HepG2 (cell line): ENCODE measurements around the gene TNFSF9. TPM values are rescaled to one million over a fixed set of nuclear protein-coding genes. Genes with fewer than 3 reads are reported as not detected.

Experiments
- ATAC-seq: fragments of 200-7000 bp; cut with Tn5 transposase; 3 replicates; pipeline ENCODE4 v1.9.1; 2020; ENCODE audit warnings: mild to moderate bottlenecking, moderate library complexity
- BruUV-seq: library from RNA; stranded (reverse); fragments of 400-500 nt; replicated peaks from 2 replicates; lab custom pipeline; 2021; lab: Mats Ljungman, UMichigan
- CTCF ChIA-PET: fragments of 300-600 bp; formaldehyde crosslinking; extraction: SDS; loops from one replicate; lab custom pipeline; 2021; ENCODE audit warnings: low total read pairs, inconsistent platforms, low intra/inter-chr PET ratio; lab: Yijun Ruan, JAX
- POLR2A ChIA-PET: fragments of 350-600 bp; sonication (Branson Sonifier 250); formaldehyde crosslinking; loops from one replicate; lab custom pipeline; 2020; ENCODE audit warnings: antibody characterized with exemption, inconsistent platforms; lab: Yijun Ruan, JAX
- DNase-seq: peaks from one replicate; pipeline ENCODE4 v3.0.0-alpha.2; 2015; ENCODE audit warnings: low spot score
- FAIRE-seq: peaks from 3 replicates; lab custom pipeline; 2011; peaks lifted over from hg19 to GRCh38; lab: Jason Lieb, UNC
- H2AFZ ChIP-seq: one replicate; pipeline ENCODE4 v1.6.1; 2011; ENCODE audit warnings: low read length, inconsistent platforms
- H3K27ac ChIP-seq: fragments of 300-600 bp; 3 replicates; pipeline ENCODE4 v1.8.0; 2011; ENCODE audit warnings: mixed run types, mild to moderate bottlenecking, mixed read lengths, low read length, inconsistent platforms; ENCODE audit not compliant: insufficient read depth; ENCODE audit errors: extremely low read length
- H3K27me3 ChIP-seq, 2 experiments: fragments of 200-600 bp in 1 of 2; 2 replicates in 1 of 2; 3 replicates in 1 of 2; pipeline versions ENCODE4 v1.6.0 to v1.8.0; 2011; ENCODE audit warnings: low read length in 2 of 2, mild to moderate bottlenecking in 2 of 2, moderate library complexity in 2 of 2, inconsistent platforms in 1 of 2; ENCODE audit not compliant: insufficient read depth in 2 of 2, control insufficient read depth in 1 of 2
- H3K36me3 ChIP-seq, 2 experiments: fragments of 200-600 bp in 1 of 2; replicated peaks in 1 of 2; 2 replicates in 1 of 2; 3 replicates in 1 of 2; pipeline versions ENCODE4 v1.5.1 to v1.8.0; 2011; ENCODE audit warnings: low read length in 2 of 2, inconsistent platforms in 1 of 2; ENCODE audit not compliant: insufficient read depth in 2 of 2, control insufficient read depth in 1 of 2
- H3K4me1 ChIP-seq: 2 replicates; pipeline ENCODE4 v1.5.1; 2012; ENCODE audit warnings: low read length, inconsistent platforms; ENCODE audit not compliant: insufficient read depth
- H3K4me2 ChIP-seq: 2 replicates; pipeline ENCODE4 v1.6.0; 2011; ENCODE audit warnings: low read depth, low read length, inconsistent platforms
- H3K4me3 ChIP-seq, 3 experiments: fragments of 200-600 bp in 1 of 3; sonication (generic), shearing (Covaris generic) in 1 of 3; replicated peaks in 1 of 3; 2 replicates each; pipeline ENCODE4 v1.5.1; 2011 to 2016; ENCODE audit warnings: low read length in 3 of 3, inconsistent platforms in 2 of 3, low read depth in 2 of 3, mild to moderate bottlenecking in 2 of 3, control low read depth in 1 of 3, mixed read lengths in 1 of 3; ENCODE audit not compliant: insufficient read depth in 1 of 3
- H3K79me2 ChIP-seq: one replicate; pipeline ENCODE4 v1.6.1; 2011; ENCODE audit warnings: low read length, inconsistent platforms; ENCODE audit not compliant: insufficient read depth
- H3K9ac ChIP-seq: 2 replicates; pipeline ENCODE4 v1.6.0; 2011; ENCODE audit warnings: mild to moderate bottlenecking, low read depth, low read length, inconsistent platforms; ENCODE audit not compliant: insufficient read depth
- H3K9me3 ChIP-seq: 2 replicates; pipeline ENCODE4 v1.5.1; 2012; ENCODE audit warnings: mild to moderate bottlenecking, low read length
- H4K20me1 ChIP-seq: 2 replicates; pipeline ENCODE4 v1.6.0; 2011; ENCODE audit warnings: inconsistent platforms, mild to moderate bottlenecking, low read length, moderate library complexity; ENCODE audit not compliant: insufficient read depth
- DR1 ChIP-seq: sonication (generic); formaldehyde crosslinking; IDR thresholded peaks from 2 replicates; pipeline ENCODE4 v1.8.0; 2021; ENCODE audit warnings: mild to moderate bottlenecking, missing genetic modification reagents, inconsistent platforms
- ELF3 ChIP-seq: IDR thresholded peaks from 2 replicates; pipeline ENCODE4 v1.6.1; 2016; ENCODE audit warnings: missing genetic modification reagents, missing compliant biosample characterization
- ESRRA ChIP-seq: sonication (generic); formaldehyde crosslinking; IDR thresholded peaks from 2 replicates; pipeline ENCODE4 v1.5.1; 2020; ENCODE audit warnings: mild to moderate bottlenecking, low read depth, missing genetic modification reagents
- HMGA1 ChIP-seq: sonication (generic); formaldehyde crosslinking; conservative IDR thresholded peaks from 2 replicates; pipeline ENCODE4 v1.4.0; 2020; ENCODE audit warnings: missing genetic modification reagents
- IKZF4 ChIP-seq: sonication (generic); formaldehyde crosslinking; IDR thresholded peaks from 2 replicates; pipeline ENCODE4 v1.5.1; 2020; ENCODE audit warnings: borderline replicate concordance, mild to moderate bottlenecking, low read depth, missing genetic modification reagents; ENCODE audit errors: not compliant biosample characterization
- XRCC5 ChIP-seq: fragments of 200-400 bp; formaldehyde crosslinking; optimal IDR thresholded peaks from 2 replicates; pipeline ENCODE3; 2017; ENCODE audit warnings: mild to moderate bottlenecking, low read length
- YY1 ChIP-seq: IDR thresholded peaks from 2 replicates; pipeline ENCODE4 v1.6.1; 2011; ENCODE audit warnings: low read length, low read depth, moderate library complexity, mild to moderate bottlenecking; ENCODE audit not compliant: insufficient read depth, insufficient replicate concordance
- ZKSCAN5 ChIP-seq: sonication (generic); formaldehyde crosslinking; IDR thresholded peaks from 2 replicates; pipeline ENCODE4 v1.5.1; 2020; ENCODE audit warnings: mild to moderate bottlenecking, missing genetic modification reagents
- ZNF382 ChIP-seq: sonication (generic); formaldehyde crosslinking; IDR thresholded peaks from 2 replicates; pipeline ENCODE4 v1.5.0; 2020; ENCODE audit warnings: missing genetic modification reagents, mild to moderate bottlenecking, borderline replicate concordance
- ZNF619 ChIP-seq: sonication (generic); formaldehyde crosslinking; IDR thresholded peaks from 2 replicates; pipeline ENCODE4 v1.4.0; 2020; ENCODE audit warnings: mild to moderate bottlenecking, missing genetic modification reagents
- ZNF878 ChIP-seq: sonication (generic); formaldehyde crosslinking; IDR thresholded peaks from 2 replicates; pipeline ENCODE4 v1.8.1; 2023; ENCODE audit warnings: mild to moderate bottlenecking, missing genetic modification reagents, moderate library complexity
- WGBS: methylation state at CpG from one replicate; pipeline ENCODE4 v1.1.6; 2017; ENCODE audit warnings: low lambda C conversion rate; 5-methylcytosine and 5-hydroxymethylcytosine counted together
- in situ Hi-C: cut with HindIII; loops from 2 replicates; pipeline ENCODE4 v1.10.0; 2017; ENCODE audit warnings: low pct_unique_long_range_greater_than_20kb; ENCODE audit not compliant: extremely low pct_ligation_motif_present
- intact Hi-C: fragments of 100-400 bp; cut with micrococcal nuclease; formaldehyde crosslinking; loops from one replicate; pipeline ENCODE4 v1.10.0; 2022; ENCODE audit not compliant: unreplicated experiment
- polyA plus RNA-seq, 8 experiments: library from polyadenylated mRNA; depleted of rRNA in 3 of 8; stranded (reverse) in 7 of 8; unstranded in 1 of 8; fragments of >200 nt; fragmentation: Illumina TruSeq in 4 of 8; extraction: Trizol in 4 of 8; gene quantifications; 2 replicates each; pipeline versions ENCODE4 v1.2.1 to v1.2.3, GENCODE V29; 2011 to 2016; ENCODE audit warnings: low read depth in 4 of 8, missing spikeins in 1 of 8, mixed read lengths in 1 of 8; ENCODE audit not compliant: insufficient read depth in 1 of 8
- total RNA-seq, 5 experiments: library from RNA; depleted of rRNA; stranded (reverse); fragments of >200 nt; fragmentation: Illumina TruSeq; extraction: Trizol; gene quantifications; 2 replicates each; pipeline ENCODE4 v1.2.3, GENCODE V29; 2016; ENCODE audit warnings: low read depth in 1 of 5
- TF ChIP-seq, protein P1 (sequence below): sonication (generic); formaldehyde crosslinking; IDR thresholded peaks from 2 replicates; pipeline ENCODE4 v1.5.1; 2020; ENCODE audit warnings: mild to moderate bottlenecking, missing genetic modification reagents
- TF ChIP-seq, protein P2 (sequence below): sonication (generic); formaldehyde crosslinking; IDR thresholded peaks from 2 replicates; pipeline ENCODE4 v1.4.0; 2020; ENCODE audit warnings: low read depth, mild to moderate bottlenecking, missing genetic modification reagents
- TF ChIP-seq, protein P3 (sequence below): sonication (generic); formaldehyde crosslinking; IDR thresholded peaks from 2 replicates; pipeline ENCODE4 v1.4.0; 2020; ENCODE audit warnings: missing genetic modification reagents
- TF ChIP-seq, protein P4 (sequence below): sonication (generic); formaldehyde crosslinking; IDR thresholded peaks from 2 replicates; pipeline ENCODE4 v1.4.0; 2020; ENCODE audit warnings: missing genetic modification reagents, borderline replicate concordance

TNFSF9 gene
- total and polyA plus RNA-seq, 2 of the 13 experiments (the other 11 are each of a cell fraction or from before 2014, with no cell fraction given): 1.0 to 1.8 TPM

DNA sequence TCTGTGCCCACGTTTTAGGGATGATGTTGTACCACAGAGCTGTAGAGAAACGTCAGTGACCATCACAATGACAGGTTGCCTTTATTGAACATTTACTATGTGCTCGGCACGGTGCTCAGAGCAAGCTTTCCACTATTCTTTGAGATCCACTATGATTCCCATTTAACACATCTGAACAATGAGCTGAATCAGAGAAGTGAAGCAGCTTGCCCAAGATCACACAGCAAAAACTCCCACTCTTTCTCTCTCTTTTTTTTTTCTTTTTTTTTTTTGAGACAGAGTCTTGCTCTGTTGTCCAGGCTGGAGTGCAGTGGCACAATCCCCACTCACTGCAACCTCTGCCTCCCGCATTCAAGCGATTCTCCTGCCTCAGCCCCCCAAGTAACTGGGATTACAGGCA is 8.1 kb upstream of the TNFSF9 start:
- FAIRE-seq: no peak
- intact Hi-C loops: no loop called here

More for the DNA sequence above, 8.1 kb upstream of the TNFSF9 start:
- no peak for DNase-seq
- TF ChIP-seq YY1: no peak
- TF ChIP-seq IKZF4 (CRISPR knock-in tag): no peak
- TF ChIP-seq DR1 (CRISPR knock-in tag): no peak
- TF ChIP-seq, protein P1, sequence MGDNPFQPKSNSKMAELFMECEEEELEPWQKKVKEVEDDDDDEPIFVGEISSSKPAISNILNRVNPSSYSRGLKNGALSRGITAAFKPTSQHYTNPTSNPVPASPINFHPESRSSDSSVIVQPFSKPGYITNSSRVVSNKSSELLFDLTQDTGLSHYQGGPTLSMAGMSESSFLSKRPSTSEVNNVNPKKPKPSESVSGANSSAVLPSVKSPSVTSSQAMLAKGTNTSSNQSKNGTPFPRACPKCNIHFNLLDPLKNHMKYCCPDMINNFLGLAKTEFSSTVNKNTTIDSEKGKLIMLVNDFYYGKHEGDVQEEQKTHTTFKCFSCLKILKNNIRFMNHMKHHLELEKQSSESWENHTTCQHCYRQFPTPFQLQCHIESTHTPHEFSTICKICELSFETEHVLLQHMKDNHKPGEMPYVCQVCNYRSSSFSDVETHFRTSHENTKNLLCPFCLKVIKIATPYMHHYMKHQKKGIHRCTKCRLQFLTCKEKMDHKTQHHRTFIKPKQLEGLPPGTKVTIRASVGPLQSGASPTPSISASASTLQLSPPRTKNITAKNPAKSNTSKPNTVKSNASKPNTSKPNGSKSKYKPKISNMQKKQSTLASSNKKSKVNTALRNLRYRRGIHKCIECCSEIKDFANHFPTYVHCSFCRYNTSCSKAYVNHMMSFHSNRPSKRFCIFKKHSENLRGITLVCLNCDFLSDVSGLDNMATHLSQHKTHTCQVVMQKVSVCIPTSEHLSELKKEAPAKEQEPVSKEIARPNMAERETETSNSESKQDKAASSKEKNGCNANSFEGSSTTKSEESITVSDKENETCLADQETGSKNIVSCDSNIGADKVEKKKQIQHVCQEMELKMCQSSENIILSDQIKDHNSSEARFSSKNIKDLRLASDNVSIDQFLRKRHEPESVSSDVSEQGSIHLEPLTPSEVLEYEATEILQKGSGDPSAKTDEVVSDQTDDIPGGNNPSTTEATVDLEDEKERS (CRISPR knock-in tag): no peak
- TF ChIP-seq ZNF382 (CRISPR knock-in tag): no peak
- TF ChIP-seq, protein P2, sequence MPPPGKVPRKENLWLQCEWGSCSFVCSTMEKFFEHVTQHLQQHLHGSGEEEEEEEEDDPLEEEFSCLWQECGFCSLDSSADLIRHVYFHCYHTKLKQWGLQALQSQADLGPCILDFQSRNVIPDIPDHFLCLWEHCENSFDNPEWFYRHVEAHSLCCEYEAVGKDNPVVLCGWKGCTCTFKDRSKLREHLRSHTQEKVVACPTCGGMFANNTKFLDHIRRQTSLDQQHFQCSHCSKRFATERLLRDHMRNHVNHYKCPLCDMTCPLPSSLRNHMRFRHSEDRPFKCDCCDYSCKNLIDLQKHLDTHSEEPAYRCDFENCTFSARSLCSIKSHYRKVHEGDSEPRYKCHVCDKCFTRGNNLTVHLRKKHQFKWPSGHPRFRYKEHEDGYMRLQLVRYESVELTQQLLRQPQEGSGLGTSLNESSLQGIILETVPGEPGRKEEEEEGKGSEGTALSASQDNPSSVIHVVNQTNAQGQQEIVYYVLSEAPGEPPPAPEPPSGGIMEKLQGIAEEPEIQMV (CRISPR knock-in tag): no peak
- no peak for TF ChIP-seq ZKSCAN5 (CRISPR knock-in tag)
- no peak for TF ChIP-seq ELF3 (CRISPR knock-in tag)
- no peak for TF ChIP-seq ESRRA
- no peak for TF ChIP-seq ZNF619
- TF ChIP-seq, protein P3, sequence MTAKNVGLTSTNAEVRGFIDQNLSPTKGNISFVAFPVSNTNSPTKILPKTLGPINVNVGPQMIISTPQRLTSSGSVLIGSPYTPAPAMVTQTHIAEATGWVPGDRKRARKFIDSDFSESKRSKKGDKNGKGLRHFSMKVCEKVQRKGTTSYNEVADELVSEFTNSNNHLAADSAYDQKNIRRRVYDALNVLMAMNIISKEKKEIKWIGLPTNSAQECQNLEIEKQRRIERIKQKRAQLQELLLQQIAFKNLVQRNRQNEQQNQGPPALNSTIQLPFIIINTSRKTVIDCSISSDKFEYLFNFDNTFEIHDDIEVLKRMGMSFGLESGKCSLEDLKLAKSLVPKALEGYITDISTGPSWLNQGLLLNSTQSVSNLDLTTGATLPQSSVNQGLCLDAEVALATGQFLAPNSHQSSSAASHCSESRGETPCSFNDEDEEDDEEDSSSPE (CRISPR knock-in tag): no peak
- TF ChIP-seq ZNF878 (CRISPR knock-in tag): no peak
- no peak for TF ChIP-seq HMGA1 (CRISPR knock-in tag)
- TF ChIP-seq, protein P4, sequence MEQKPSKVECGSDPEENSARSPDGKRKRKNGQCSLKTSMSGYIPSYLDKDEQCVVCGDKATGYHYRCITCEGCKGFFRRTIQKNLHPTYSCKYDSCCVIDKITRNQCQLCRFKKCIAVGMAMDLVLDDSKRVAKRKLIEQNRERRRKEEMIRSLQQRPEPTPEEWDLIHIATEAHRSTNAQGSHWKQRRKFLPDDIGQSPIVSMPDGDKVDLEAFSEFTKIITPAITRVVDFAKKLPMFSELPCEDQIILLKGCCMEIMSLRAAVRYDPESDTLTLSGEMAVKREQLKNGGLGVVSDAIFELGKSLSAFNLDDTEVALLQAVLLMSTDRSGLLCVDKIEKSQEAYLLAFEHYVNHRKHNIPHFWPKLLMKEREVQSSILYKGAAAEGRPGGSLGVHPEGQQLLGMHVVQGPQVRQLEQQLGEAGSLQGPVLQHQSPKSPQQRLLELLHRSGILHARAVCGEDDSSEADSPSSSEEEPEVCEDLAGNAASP: no peak
- no peak for TF ChIP-seq XRCC5
- TF ChIP-seq, all 625 proteins: peak for 0
- no peak overlapping the region for H3K27ac ChIP-seq
- no peak overlapping the region for H3K4me2 ChIP-seq
- H3K4me3 ChIP-seq: no peak overlapping the region
- no peaks in the 10 kb centered on the region for H3K9me3 ChIP-seq
- H4K20me1 ChIP-seq: no peaks in the 10 kb centered on the region
- in situ Hi-C loops: no loop called here
- H3K4me1 ChIP-seq: peaks cover 14% of the 10 kb centered on the region; the same call in 1 of the 2 replicates
- H2AFZ ChIP-seq: no peak overlapping the region
- BruUV-seq: no TSS peak
- no peak overlapping the region for H3K9ac ChIP-seq
- no peaks in the 10 kb centered on the region for H3K79me2 ChIP-seq
- WGBS: 47% methylated on average over 6 of the region's 6 CpGs
- POLR2A ChIA-PET: no interaction called here
- H3K36me3 ChIP-seq: no peaks in the 10 kb centered on the region
- no peak for ATAC-seq
- no peaks in the 10 kb centered on the region for H3K27me3 ChIP-seq
- CTCF ChIA-PET: no interaction called here
